Neural crest cell (in vitro differentiated cells): Measurements from ENCODE around the gene SLC9A8. TPM values are rescaled to one million over a fixed set of nuclear protein-coding genes. Genes with fewer than 3 reads are reported as not detected.
"Not testable (repeated sequence)": the region's sequence is repeated elsewhere in the genome, so short reads cannot be mapped to it uniquely, and the experiment has no call there.

ENCODE experiments used
- DNase-seq: peaks from one replicate; pipeline ENCODE4 v3.0.0; 2021; ENCODE audit warnings: low read depth, mixed read lengths, low spot score
- H3K27ac Mint-ChIP-seq: one replicate; pipeline ENCODE4 v1.8.0; 2021; ENCODE audit warnings: mild to moderate bottlenecking, mixed read lengths; ENCODE audit not compliant: unreplicated experiment
- H3K27me3 Mint-ChIP-seq: 2 replicates; pipeline ENCODE4 v1.8.0; 2021; ENCODE audit warnings: low read depth, mild to moderate bottlenecking, mixed read lengths
- H3K36me3 Mint-ChIP-seq: 2 replicates; pipeline ENCODE4 v1.8.0; 2021; ENCODE audit warnings: low read depth, mild to moderate bottlenecking, mixed read lengths
- H3K4me1 Mint-ChIP-seq: 2 replicates; pipeline ENCODE4 v1.8.0; 2021; ENCODE audit warnings: mixed read lengths
- H3K4me3 Mint-ChIP-seq: one replicate; pipeline ENCODE4 v1.8.0; 2021; ENCODE audit warnings: mild to moderate bottlenecking, mixed read lengths
- H3K9me3 Mint-ChIP-seq: 2 replicates; pipeline ENCODE4 v1.8.0; 2021; ENCODE audit warnings: mixed read lengths
- CTCF ChIP-seq: fragments of 200-600 bp; sonication (generic); conservative IDR thresholded peaks from 2 replicates; pipeline ENCODE4 v1.5.0; 2021; ENCODE audit warnings: antibody characterized with exemption, mild to moderate bottlenecking
- total RNA-seq: library from RNA; stranded (reverse); gene quantifications from 2 replicates; pipeline ENCODE4 v1.2.1, GENCODE V29; 2021

The SLC9A8 gene
- total RNA-seq, 1 donor from 2014 or later: 9.7 TPM

GRCh38 chr20:49779972-49780371 is 32.7 kb upstream of the SLC9A8 start:
- H3K27me3 Mint-ChIP-seq: no peaks in the 10 kb centered on the region
- H3K27ac Mint-ChIP-seq: no peak overlapping the region
- no peak overlapping the region for H3K4me3 Mint-ChIP-seq
- H3K4me1 Mint-ChIP-seq: peaks cover 23% of the 10 kb centered on the region
- DNase-seq: no peak
- no peaks in the 10 kb centered on the region for H3K36me3 Mint-ChIP-seq
- no peaks in the 10 kb centered on the region for H3K9me3 Mint-ChIP-seq
- no peak for TF ChIP-seq CTCF

DNA sequence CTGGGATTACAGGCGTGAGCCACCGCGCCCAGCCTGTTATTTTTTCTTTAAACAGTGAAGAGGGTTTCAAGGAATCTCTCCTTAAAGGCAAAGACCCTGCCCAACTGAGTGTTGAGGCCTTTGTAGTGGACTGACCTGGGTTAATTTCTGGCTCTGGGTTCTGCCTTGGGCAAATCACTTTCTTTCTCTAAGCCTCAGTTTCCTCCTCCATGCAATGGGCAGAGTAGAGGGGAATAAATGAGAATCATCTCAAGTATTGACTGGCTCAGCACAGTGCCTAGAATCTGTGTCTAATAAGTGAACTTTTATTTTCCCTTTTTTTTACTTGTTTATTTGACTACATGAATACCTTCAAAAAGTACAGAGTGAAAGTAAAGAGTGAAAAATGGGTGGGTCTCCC is 31.0 kb upstream of the SLC9A8 start:
- H3K27me3 Mint-ChIP-seq: no peaks in the 10 kb centered on the region
- no peak for TF ChIP-seq CTCF
- H3K36me3 Mint-ChIP-seq: no peaks in the 10 kb centered on the region
- no peaks in the 10 kb centered on the region for H3K9me3 Mint-ChIP-seq
- DNase-seq: no peak
- no peak overlapping the region for H3K27ac Mint-ChIP-seq
- H3K4me3 Mint-ChIP-seq: no peak overlapping the region
- peaks cover 6% of the 10 kb centered on the region for H3K4me1 Mint-ChIP-seq

DNA sequence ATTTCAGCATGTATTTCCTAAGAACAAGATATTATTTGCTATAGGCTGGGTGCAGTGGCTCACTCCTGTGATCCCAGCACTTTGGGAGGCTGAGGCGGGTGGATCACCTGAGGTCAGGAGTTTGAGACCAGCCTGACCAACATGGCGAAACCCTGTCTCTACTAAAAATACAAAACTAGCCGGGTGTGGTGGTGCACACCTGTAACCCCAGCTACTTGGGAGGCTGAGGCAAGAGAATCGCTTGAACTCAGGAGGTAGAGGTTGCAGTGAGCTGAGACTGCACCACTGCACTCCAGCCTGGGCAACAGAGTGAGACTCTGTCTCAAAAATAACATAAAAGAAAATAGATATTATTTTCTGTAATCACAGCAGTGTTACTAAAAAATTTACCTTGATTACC is 30.2 kb upstream of the SLC9A8 start:
- H3K36me3 Mint-ChIP-seq, H3K4me3 Mint-ChIP-seq, DNase-seq, H3K27ac Mint-ChIP-seq, H3K9me3 Mint-ChIP-seq, H3K4me1 Mint-ChIP-seq, H3K27me3 Mint-ChIP-seq: not testable (repeated sequence)

GRCh38 chr20:49783021-49783995 is 29.3 kb upstream of the SLC9A8 start:
- H3K4me3 Mint-ChIP-seq, H3K9me3 Mint-ChIP-seq, DNase-seq, H3K27ac Mint-ChIP-seq, H3K36me3 Mint-ChIP-seq, H3K27me3 Mint-ChIP-seq, H3K4me1 Mint-ChIP-seq: not testable (repeated sequence)

- no peak for DNase-seq
- no peaks in the 10 kb centered on the region for H3K9me3 Mint-ChIP-seq
- no peak for TF ChIP-seq CTCF
- no peaks in the 10 kb centered on the region for H3K4me1 Mint-ChIP-seq
- no peak overlapping the region for H3K27ac Mint-ChIP-seq
- no peaks in the 10 kb centered on the region for H3K27me3 Mint-ChIP-seq
- no peak overlapping the region for H3K4me3 Mint-ChIP-seq
- H3K36me3 Mint-ChIP-seq: no peaks in the 10 kb centered on the region
These were observed 28.3 kb upstream of the SLC9A8 start for GRCh38 chr20:49784291-49784690.

DNA sequence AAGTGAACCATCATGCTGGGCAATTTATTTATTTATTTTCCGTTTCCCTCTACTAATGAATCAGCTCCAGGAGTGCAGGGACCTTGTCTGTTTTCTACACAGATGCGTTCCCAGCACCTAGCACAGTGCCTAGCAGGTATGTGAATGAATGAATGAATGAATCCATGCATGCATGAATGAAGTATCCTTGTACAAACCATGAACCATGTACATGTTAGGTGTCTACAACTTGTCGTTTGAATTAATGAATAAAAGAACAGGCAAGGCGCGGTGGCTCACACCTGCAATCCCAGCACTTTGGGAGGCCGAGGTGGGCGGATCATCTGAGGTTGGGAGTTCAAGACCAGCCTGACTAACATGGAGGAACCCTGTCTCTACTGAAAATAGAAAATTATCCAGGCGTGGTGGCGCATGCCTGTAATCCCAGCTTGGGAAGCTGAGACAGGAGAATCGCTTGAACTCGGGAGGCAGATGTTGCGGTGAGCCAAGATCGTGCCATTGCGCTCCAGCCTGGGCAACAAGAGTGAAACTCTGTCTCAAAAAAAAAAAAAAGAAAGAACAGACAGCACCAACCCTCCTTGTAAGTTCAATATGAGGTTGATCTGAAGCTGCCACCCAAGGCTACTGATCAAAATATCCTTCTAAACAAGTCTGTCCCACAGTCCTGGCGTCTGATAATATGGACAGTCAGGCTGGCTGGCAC is 27.3 kb upstream of the SLC9A8 start:
- no peaks in the 10 kb centered on the region for H3K27me3 Mint-ChIP-seq
- H3K27ac Mint-ChIP-seq: peak overlapping the region; percentile 82
- no peak for DNase-seq
- no peaks in the 10 kb centered on the region for H3K9me3 Mint-ChIP-seq
- TF ChIP-seq CTCF: no peak
- no peaks in the 10 kb centered on the region for H3K36me3 Mint-ChIP-seq
- H3K4me1 Mint-ChIP-seq: no peaks in the 10 kb centered on the region
- H3K4me3 Mint-ChIP-seq: no peak overlapping the region
